WTC11 (cell line): ENCODE data around the gene TH. TPM values are rescaled to one million over a fixed set of nuclear protein-coding genes. Genes with fewer than 3 reads are reported as not detected.

Experiments
- ATAC-seq: fragments of 200-7000 bp; cut with Tn5 transposase; 2 replicates; pipeline ENCODE4 v1.10.0; 2021; ENCODE audit warnings: mild to moderate bottlenecking, moderate library complexity
- CTCF ChIA-PET: fragments of 300-600 bp; sonication (Branson Sonifier 250); formaldehyde crosslinking; loops from one replicate; lab custom pipeline; 2021; ENCODE audit warnings: antibody characterized with exemption; lab: Charles Lee
- POLR2A ChIA-PET: fragments of 350-600 bp; sonication (Branson Sonifier 250); formaldehyde crosslinking; loops from one replicate; lab custom pipeline; 2021; ENCODE audit warnings: antibody characterized with exemption; lab: Charles Lee
- DNase-seq: peaks from one replicate; pipeline ENCODE4 v3.0.0; 2021; ENCODE audit warnings: low spot score
- H3K27ac Mint-ChIP-seq: 2 replicates; pipeline ENCODE4 v1.8.0; 2021; ENCODE audit warnings: mixed read lengths
- H3K27me3 Mint-ChIP-seq: 2 replicates; pipeline ENCODE4 v1.8.0; 2021; ENCODE audit warnings: low read depth, mild to moderate bottlenecking, moderate library complexity, mixed read lengths
- H3K36me3 Mint-ChIP-seq: 2 replicates; pipeline ENCODE4 v1.8.0; 2021; ENCODE audit warnings: mixed read lengths
- H3K4me1 Mint-ChIP-seq: 2 replicates; pipeline ENCODE4 v1.8.0; 2022; ENCODE audit warnings: mixed read lengths
- H3K4me3 Mint-ChIP-seq: 2 replicates; pipeline ENCODE4 v1.8.0; 2021; ENCODE audit warnings: mild to moderate bottlenecking, moderate library complexity, mixed read lengths
- H3K9me3 Mint-ChIP-seq: 2 replicates; pipeline ENCODE4 v1.8.0; 2021; ENCODE audit warnings: mixed read lengths
- ATF2 ChIP-seq: sonication (generic); formaldehyde crosslinking; IDR thresholded peaks from 2 replicates; pipeline ENCODE4 v1.8.1; 2022; ENCODE audit warnings: low read depth, missing genetic modification reagents, borderline replicate concordance
- CBFB ChIP-seq: sonication (generic); formaldehyde crosslinking; IDR thresholded peaks from 2 replicates; pipeline ENCODE4 v1.8.1; 2022; ENCODE audit warnings: mild to moderate bottlenecking, low read depth, missing genetic modification reagents
- JAZF1 ChIP-seq: fragments of 250-450 bp; sonication (Bioruptor Pico); IDR thresholded peaks from 2 replicates; pipeline ENCODE4 v1.9.0; 2021; ENCODE audit warnings: moderate library complexity, mild to moderate bottlenecking, inconsistent platforms
- NFATC4 ChIP-seq: fragments of 250-450 bp; sonication (Bioruptor Pico); IDR thresholded peaks from 2 replicates; pipeline ENCODE4 v1.9.0; 2021; ENCODE audit warnings: mild to moderate bottlenecking
- NR2C2 ChIP-seq: sonication (generic); formaldehyde crosslinking; IDR thresholded peaks from 2 replicates; pipeline ENCODE4 v1.8.0; 2022; ENCODE audit warnings: mild to moderate bottlenecking, missing genetic modification reagents
- PRDM15 ChIP-seq: sonication (generic); formaldehyde crosslinking; IDR thresholded peaks from 2 replicates; pipeline ENCODE4 v1.8.0; 2022; ENCODE audit warnings: missing genetic modification reagents
- ZBTB21 ChIP-seq: sonication (generic); formaldehyde crosslinking; IDR thresholded peaks from 2 replicates; pipeline ENCODE4 v1.8.1; 2023; ENCODE audit warnings: mild to moderate bottlenecking, missing genetic modification reagents, borderline replicate concordance
- ZNF396 ChIP-seq: fragments of 250-450 bp; sonication (Bioruptor Pico); IDR thresholded peaks from 2 replicates; pipeline ENCODE4 v1.8.0; 2021; ENCODE audit warnings: mild to moderate bottlenecking, moderate library complexity, borderline replicate concordance
- ZSCAN18 ChIP-seq: fragments of 250-450 bp; sonication (Bioruptor Pico); IDR thresholded peaks from 2 replicates; pipeline ENCODE4 v2.1.2; 2022; ENCODE audit warnings: mild to moderate bottlenecking, moderate library complexity
- total RNA-seq: library from RNA; stranded (reverse); gene quantifications from 3 replicates; pipeline ENCODE4 v1.2.3, GENCODE V29; 2021
- TF ChIP-seq, protein P1 (sequence below): sonication (generic); formaldehyde crosslinking; IDR thresholded peaks from 2 replicates; pipeline ENCODE4 v1.8.1; 2022; ENCODE audit warnings: mild to moderate bottlenecking, moderate library complexity, missing genetic modification reagents
- TF ChIP-seq, protein P2 (sequence below): fragments of 250-450 bp; sonication (Bioruptor Pico); conservative IDR thresholded peaks from 2 replicates; pipeline ENCODE4 v1.9.0; 2021; ENCODE audit warnings: mild to moderate bottlenecking
- TF ChIP-seq, protein P3 (sequence below): sonication (generic); formaldehyde crosslinking; IDR thresholded peaks from 2 replicates; pipeline ENCODE4 v1.8.0; 2023; ENCODE audit warnings: mild to moderate bottlenecking, missing genetic modification reagents
- TF ChIP-seq, protein P4 (sequence below): sonication (generic); formaldehyde crosslinking; IDR thresholded peaks from 2 replicates; pipeline ENCODE4 v1.8.1; 2023; ENCODE audit warnings: mild to moderate bottlenecking, moderate library complexity, missing genetic modification reagents
- TF ChIP-seq, protein P5 (sequence below): sonication (generic); formaldehyde crosslinking; IDR thresholded peaks from 2 replicates; pipeline ENCODE4 v1.8.1; 2022; ENCODE audit warnings: missing genetic modification reagents, borderline replicate concordance

The TH gene
- total RNA-seq, 1 experiment from 2014 or later, result not detected

GRCh38 chr11:2182075-2182474 is 10.5 kb upstream of the TH start:
- H3K36me3 Mint-ChIP-seq, result no peaks in the 10 kb centered on the region
- no peak overlapping the region for H3K4me3 Mint-ChIP-seq
- H3K27ac Mint-ChIP-seq, result no peak overlapping the region
- DNase-seq (no peak), ATAC-seq (no peak)
- ChIA-PET CTCF (interaction anchor here (1.2 to 2.0 kb wide), 2 partner anchors 123 to 349 kb away, joined by 3 to 6 read pairs; no protein-coding TSS in a partner anchor), POLR2A (no interaction called here)
- no peaks in the 10 kb centered on the region for H3K4me1 Mint-ChIP-seq
- H3K27me3 Mint-ChIP-seq, result peaks cover 5% of the 10 kb centered on the region
- H3K9me3 Mint-ChIP-seq, result no peaks in the 10 kb centered on the region
- 0 out of 2 replicates have a peak, but pooled peaks have one; percentile 29 for TF ChIP-seq PRDM15 (CRISPR knock-in tag)
- TF ChIP-seq JAZF1 (CRISPR knock-in tag), result no peak

DNA sequence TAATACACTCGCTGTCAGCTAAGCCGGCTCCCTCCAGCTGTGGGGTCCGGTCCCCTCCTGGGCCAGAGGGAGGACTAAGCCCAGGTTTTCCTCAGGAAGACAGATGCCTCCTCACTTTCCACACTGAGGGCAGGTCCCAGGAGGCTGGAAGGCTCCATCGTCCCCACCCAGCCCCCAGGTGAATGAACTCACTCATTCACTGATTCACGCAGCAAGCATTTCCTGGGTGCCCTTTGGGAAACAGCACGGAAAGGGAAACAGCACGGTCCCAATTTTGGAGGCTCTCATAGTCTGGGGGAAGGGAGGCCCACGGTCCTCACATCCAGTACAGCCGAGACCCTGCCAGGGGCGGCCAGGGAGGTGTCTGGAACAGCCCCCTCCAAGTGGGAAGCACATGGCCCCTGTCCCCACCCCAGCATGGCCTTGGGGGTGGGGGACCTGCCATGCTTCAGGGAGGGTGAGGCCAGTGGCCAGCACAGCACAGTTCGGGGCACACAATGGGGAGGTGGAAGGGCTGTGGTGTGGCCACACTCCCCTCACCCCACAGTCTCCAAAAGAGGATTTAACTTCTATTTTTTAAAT is 9.3 kb upstream of the TH start:
- ATAC-seq (no peak), DNase-seq (no peak)
- no peak for TF ChIP-seq ZBTB21
- TF ChIP-seq, protein P1, sequence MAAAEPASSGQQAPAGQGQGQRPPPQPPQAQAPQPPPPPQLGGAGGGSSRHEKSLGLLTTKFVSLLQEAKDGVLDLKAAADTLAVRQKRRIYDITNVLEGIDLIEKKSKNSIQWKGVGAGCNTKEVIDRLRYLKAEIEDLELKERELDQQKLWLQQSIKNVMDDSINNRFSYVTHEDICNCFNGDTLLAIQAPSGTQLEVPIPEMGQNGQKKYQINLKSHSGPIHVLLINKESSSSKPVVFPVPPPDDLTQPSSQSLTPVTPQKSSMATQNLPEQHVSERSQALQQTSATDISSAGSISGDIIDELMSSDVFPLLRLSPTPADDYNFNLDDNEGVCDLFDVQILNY (CRISPR knock-in tag), result no peak
- TF ChIP-seq, protein P2, sequence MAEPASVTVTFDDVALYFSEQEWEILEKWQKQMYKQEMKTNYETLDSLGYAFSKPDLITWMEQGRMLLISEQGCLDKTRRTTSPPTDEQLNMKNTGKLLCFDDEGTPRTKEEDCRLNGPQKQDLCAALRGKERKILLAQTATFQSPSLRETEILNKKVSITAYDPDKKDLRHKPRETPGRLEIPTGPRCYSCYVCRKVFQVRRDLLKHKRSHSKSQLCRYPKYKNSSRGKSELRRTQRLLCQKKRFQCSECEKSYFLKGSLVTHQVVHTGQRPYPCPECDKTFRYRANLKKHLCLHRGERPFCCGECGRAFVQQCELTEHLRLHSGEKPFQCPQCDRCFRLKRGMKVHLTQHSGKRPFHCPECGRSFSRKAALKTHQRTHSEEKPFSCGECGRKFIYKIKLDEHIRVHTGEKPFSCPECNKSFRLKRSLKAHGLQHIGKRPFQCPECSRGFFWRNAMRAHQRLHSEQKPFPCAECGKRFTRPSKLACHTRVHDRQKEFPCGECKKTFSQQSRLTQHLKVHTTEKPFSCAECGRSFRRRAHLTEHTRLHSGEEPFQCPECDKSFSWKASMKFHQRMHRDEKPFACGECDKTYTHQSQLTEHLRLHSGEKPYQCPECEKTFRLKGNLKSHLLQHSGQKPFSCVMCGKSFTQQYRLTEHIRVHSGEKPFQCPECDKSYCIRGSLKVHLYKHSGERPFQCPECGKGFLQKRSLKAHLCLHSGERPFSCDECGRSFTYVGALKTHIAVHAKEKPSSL (CRISPR knock-in tag), result no peak
- no peak for TF ChIP-seq ZNF396 (CRISPR knock-in tag)
- Mint-ChIP-seq H3K4me1 (no peaks in the 10 kb centered on the region), H3K27me3 (peaks cover 8% of the 10 kb centered on the region), H3K9me3 (no peaks in the 10 kb centered on the region), H3K27ac (no peak overlapping the region), H3K36me3 (no peaks in the 10 kb centered on the region), H3K4me3 (no peak overlapping the region)
- ChIA-PET POLR2A (no interaction called here), CTCF (interaction anchor here (0.7 to 2.0 kb wide), 2 partner anchors 30 to 124 kb away, joined by 3 to 6 read pairs; no protein-coding TSS in a partner anchor)

- peaks cover 8% of the 10 kb centered on the region for H3K27me3 Mint-ChIP-seq
- POLR2A ChIA-PET, result no interaction called here
- no peak for ATAC-seq
- no peaks in the 10 kb centered on the region for H3K9me3 Mint-ChIP-seq
- no peaks in the 10 kb centered on the region for H3K4me1 Mint-ChIP-seq
- no peak overlapping the region for H3K4me3 Mint-ChIP-seq
- no peak overlapping the region for H3K27ac Mint-ChIP-seq
- no peak for DNase-seq
- H3K36me3 Mint-ChIP-seq, result no peaks in the 10 kb centered on the region
- CTCF ChIA-PET, result no interaction called here
- TF ChIP-seq, protein P3, sequence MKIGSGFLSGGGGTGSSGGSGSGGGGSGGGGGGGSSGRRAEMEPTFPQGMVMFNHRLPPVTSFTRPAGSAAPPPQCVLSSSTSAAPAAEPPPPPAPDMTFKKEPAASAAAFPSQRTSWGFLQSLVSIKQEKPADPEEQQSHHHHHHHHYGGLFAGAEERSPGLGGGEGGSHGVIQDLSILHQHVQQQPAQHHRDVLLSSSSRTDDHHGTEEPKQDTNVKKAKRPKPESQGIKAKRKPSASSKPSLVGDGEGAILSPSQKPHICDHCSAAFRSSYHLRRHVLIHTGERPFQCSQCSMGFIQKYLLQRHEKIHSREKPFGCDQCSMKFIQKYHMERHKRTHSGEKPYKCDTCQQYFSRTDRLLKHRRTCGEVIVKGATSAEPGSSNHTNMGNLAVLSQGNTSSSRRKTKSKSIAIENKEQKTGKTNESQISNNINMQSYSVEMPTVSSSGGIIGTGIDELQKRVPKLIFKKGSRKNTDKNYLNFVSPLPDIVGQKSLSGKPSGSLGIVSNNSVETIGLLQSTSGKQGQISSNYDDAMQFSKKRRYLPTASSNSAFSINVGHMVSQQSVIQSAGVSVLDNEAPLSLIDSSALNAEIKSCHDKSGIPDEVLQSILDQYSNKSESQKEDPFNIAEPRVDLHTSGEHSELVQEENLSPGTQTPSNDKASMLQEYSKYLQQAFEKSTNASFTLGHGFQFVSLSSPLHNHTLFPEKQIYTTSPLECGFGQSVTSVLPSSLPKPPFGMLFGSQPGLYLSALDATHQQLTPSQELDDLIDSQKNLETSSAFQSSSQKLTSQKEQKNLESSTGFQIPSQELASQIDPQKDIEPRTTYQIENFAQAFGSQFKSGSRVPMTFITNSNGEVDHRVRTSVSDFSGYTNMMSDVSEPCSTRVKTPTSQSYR (CRISPR knock-in tag), result no peak
- TF ChIP-seq, protein P4, sequence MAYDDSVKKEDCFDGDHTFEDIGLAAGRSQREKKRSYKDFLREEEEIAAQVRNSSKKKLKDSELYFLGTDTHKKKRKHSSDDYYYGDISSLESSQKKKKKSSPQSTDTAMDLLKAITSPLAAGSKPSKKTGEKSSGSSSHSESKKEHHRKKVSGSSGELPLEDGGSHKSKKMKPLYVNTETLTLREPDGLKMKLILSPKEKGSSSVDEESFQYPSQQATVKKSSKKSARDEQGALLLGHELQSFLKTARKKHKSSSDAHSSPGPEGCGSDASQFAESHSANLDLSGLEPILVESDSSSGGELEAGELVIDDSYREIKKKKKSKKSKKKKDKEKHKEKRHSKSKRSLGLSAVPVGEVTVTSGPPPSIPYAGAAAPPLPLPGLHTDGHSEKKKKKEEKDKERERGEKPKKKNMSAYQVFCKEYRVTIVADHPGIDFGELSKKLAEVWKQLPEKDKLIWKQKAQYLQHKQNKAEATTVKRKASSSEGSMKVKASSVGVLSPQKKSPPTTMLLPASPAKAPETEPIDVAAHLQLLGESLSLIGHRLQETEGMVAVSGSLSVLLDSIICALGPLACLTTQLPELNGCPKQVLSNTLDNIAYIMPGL (CRISPR knock-in tag), result no peak
- TF ChIP-seq ZBTB21, result no peak
- TF ChIP-seq, protein P5, sequence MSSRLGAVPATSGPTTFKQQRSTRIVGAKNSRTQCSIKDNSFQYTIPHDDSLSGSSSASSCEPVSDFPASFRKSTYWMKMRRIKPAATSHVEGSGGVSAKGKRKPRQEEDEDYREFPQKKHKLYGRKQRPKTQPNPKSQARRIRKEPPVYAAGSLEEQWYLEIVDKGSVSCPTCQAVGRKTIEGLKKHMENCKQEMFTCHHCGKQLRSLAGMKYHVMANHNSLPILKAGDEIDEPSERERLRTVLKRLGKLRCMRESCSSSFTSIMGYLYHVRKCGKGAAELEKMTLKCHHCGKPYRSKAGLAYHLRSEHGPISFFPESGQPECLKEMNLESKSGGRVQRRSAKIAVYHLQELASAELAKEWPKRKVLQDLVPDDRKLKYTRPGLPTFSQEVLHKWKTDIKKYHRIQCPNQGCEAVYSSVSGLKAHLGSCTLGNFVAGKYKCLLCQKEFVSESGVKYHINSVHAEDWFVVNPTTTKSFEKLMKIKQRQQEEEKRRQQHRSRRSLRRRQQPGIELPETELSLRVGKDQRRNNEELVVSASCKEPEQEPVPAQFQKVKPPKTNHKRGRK (CRISPR knock-in tag), result no peak
- no peak for TF ChIP-seq NR2C2 (CRISPR knock-in tag)
- TF ChIP-seq CBFB (CRISPR knock-in tag), result no peak
- no peak for TF ChIP-seq ZSCAN18 (CRISPR knock-in tag)
- no peak for TF ChIP-seq NFATC4
- no peak for TF ChIP-seq ATF2 (CRISPR knock-in tag)
Observed at GRCh38 chr11:2180347-2180746, 8.7 kb upstream of the TH start.
